Calu3 (cell line): Measurements from ENCODE around the gene GNLY. TPM values are rescaled to one million over a fixed set of nuclear protein-coding genes. Genes with fewer than 3 reads are reported as not detected.

ENCODE experiments used
- BruUV-seq: library from RNA; stranded (reverse); fragments of 400-500 nt; replicated peaks from 2 replicates; lab custom pipeline; 2021; lab: Mats Ljungman, UMichigan
- CTCF ChIA-PET: fragments of 300-600 bp; sonication (Branson Sonifier 250); formaldehyde crosslinking; loops from one replicate; lab custom pipeline; 2022; ENCODE audit warnings: antibody characterized with exemption; lab: Charles Lee
- DNase-seq: peaks from one replicate; pipeline ENCODE4 v3.0.0; 2022
- H3K27ac Mint-ChIP-seq: one replicate; pipeline ENCODE4 v1.8.0; 2022; ENCODE audit warnings: mixed read lengths; ENCODE audit not compliant: unreplicated experiment
- H3K27me3 Mint-ChIP-seq: one replicate; pipeline ENCODE4 v1.8.0; 2022; ENCODE audit warnings: mixed read lengths; ENCODE audit not compliant: unreplicated experiment
- H3K36me3 Mint-ChIP-seq: one replicate; pipeline ENCODE4 v1.8.0; 2022; ENCODE audit warnings: mild to moderate bottlenecking, moderate library complexity, mixed read lengths; ENCODE audit not compliant: insufficient read depth, unreplicated experiment
- H3K4me1 Mint-ChIP-seq: one replicate; pipeline ENCODE4 v1.8.0; 2022; ENCODE audit warnings: mild to moderate bottlenecking, low read depth, mixed read lengths; ENCODE audit not compliant: unreplicated experiment
- H3K4me3 Mint-ChIP-seq: one replicate; pipeline ENCODE4 v1.8.0; 2022; ENCODE audit warnings: mild to moderate bottlenecking, low read depth, moderate library complexity, mixed read lengths; ENCODE audit not compliant: unreplicated experiment
- H3K9me3 Mint-ChIP-seq: one replicate; pipeline ENCODE4 v1.8.0; 2022; ENCODE audit warnings: low read depth, mixed read lengths; ENCODE audit not compliant: unreplicated experiment
- CTCF ChIP-seq: fragments of 200-600 bp; IDR thresholded peaks from one replicate; pipeline ENCODE4 v1.8.0; 2022; ENCODE audit warnings: antibody characterized with exemption; ENCODE audit not compliant: unreplicated experiment
- intact Hi-C: fragments of 100-400 bp; cut with micrococcal nuclease; formaldehyde crosslinking; loops from one replicate; pipeline ENCODE4 v1.10.0; 2022; ENCODE audit not compliant: unreplicated experiment
- total RNA-seq: library from RNA; stranded (reverse); gene quantifications from 2 replicates; pipeline ENCODE4 v1.2.3, GENCODE V29; 2022

Gene GNLY
- total RNA-seq, 1 experiment from 2014 or later = not detected

GRCh38 chr2:85648619-85649018 lies 45.5 kb upstream of the GNLY start:
- intact Hi-C loops = loop anchor here (5.0 kb wide), 1 partner anchor 59 kb away; no protein-coding TSS in a partner anchor
- no peak overlapping the region for H3K4me3 Mint-ChIP-seq
- TF ChIP-seq CTCF = peak; percentile 49
- CTCF ChIA-PET = interaction anchor here (0.7 to 3.0 kb wide), 3 partner anchors 12 to 46 kb away, joined by 3 to 10 read pairs (median 3); partner anchors contain the start of gene GNLY
- no peaks in the 10 kb centered on the region for H3K4me1 Mint-ChIP-seq
- H3K36me3 Mint-ChIP-seq = peaks cover 59% of the 10 kb centered on the region
- no peaks in the 10 kb centered on the region for H3K27me3 Mint-ChIP-seq
- DNase-seq = peak; percentile 41
- no peaks in the 10 kb centered on the region for H3K9me3 Mint-ChIP-seq
- H3K27ac Mint-ChIP-seq = no peak overlapping the region
- BruUV-seq = TSS peak; percentile 33

GRCh38 chr2:85649201-85650190 lies 44.7 kb upstream of the GNLY start:
- no peaks in the 10 kb centered on the region for H3K4me1 Mint-ChIP-seq
- BruUV-seq = no TSS peak
- H3K27me3 Mint-ChIP-seq = no peaks in the 10 kb centered on the region
- H3K9me3 Mint-ChIP-seq = no peaks in the 10 kb centered on the region
- H3K27ac Mint-ChIP-seq = no peak overlapping the region
- H3K36me3 Mint-ChIP-seq = peaks cover 65% of the 10 kb centered on the region
- no peak for DNase-seq
- CTCF ChIA-PET = interaction anchor here (0.7 to 3.0 kb wide), 3 partner anchors 13 to 45 kb away, joined by 3 to 10 read pairs (median 3); partner anchors contain the start of gene GNLY
- intact Hi-C loops = loop anchor here (5.0 kb wide), 1 partner anchor 58 kb away; no protein-coding TSS in a partner anchor
- H3K4me3 Mint-ChIP-seq = no peak overlapping the region
- TF ChIP-seq CTCF = no peak

GRCh38 chr2:85650456-85650855 lies 43.7 kb upstream of the GNLY start:
- no TSS peak for BruUV-seq
- DNase-seq = no peak
- Mint-ChIP-seq H3K27ac (no peak overlapping the region), H3K27me3 (no peaks in the 10 kb centered on the region), H3K4me3 (no peak overlapping the region), H3K4me1 (no peaks in the 10 kb centered on the region), H3K36me3 (peaks cover 72% of the 10 kb centered on the region), H3K9me3 (no peaks in the 10 kb centered on the region)
- no peak for TF ChIP-seq CTCF
- intact Hi-C loops = no loop called here
- CTCF ChIA-PET = no interaction called here

GRCh38 chr2:85651097-85651496 lies 43.1 kb upstream of the GNLY start:
- H3K4me3 Mint-ChIP-seq = no peak overlapping the region
- intact Hi-C loops = no loop called here
- H3K27ac Mint-ChIP-seq = no peak overlapping the region
- DNase-seq = no peak
- peaks cover 67% of the 10 kb centered on the region for H3K36me3 Mint-ChIP-seq
- H3K4me1 Mint-ChIP-seq = no peaks in the 10 kb centered on the region
- CTCF ChIA-PET = no interaction called here
- BruUV-seq = no TSS peak
- no peak for TF ChIP-seq CTCF
- H3K27me3 Mint-ChIP-seq = no peaks in the 10 kb centered on the region
- H3K9me3 Mint-ChIP-seq = no peaks in the 10 kb centered on the region
